HEK293T (cell line): ENCODE data around the gene JAKMIP2.

ENCODE experiments used
- CTCF ChIA-PET: fragments of 350-600 bp; formaldehyde crosslinking; extraction: SDS; loops from one replicate; lab custom pipeline; 2021; ENCODE audit warnings: antibody characterized with exemption, inconsistent platforms; lab: Yijun Ruan, JAX
- POLR2A ChIA-PET: fragments of 350-600 bp; formaldehyde crosslinking; extraction: SDS; loops from one replicate; lab custom pipeline; 2020; ENCODE audit warnings: antibody characterized with exemption, inconsistent platforms; lab: Yijun Ruan, JAX
- DNase-seq: peaks from one replicate; pipeline ENCODE4 v3.0.0; 2012; ENCODE audit warnings: mixed read lengths; ENCODE audit errors: extremely low spot score
- ARNT ChIP-seq: fragments of 450-650 bp; IDR thresholded peaks from 2 replicates; pipeline ENCODE4 v1.6.1; 2017; ENCODE audit warnings: mild to moderate bottlenecking
- BHLHE40 ChIP-seq: fragments of 450-650 bp; IDR thresholded peaks from 2 replicates; pipeline ENCODE4 v1.6.1; 2016; ENCODE audit warnings: mild to moderate bottlenecking, moderate library complexity, borderline replicate concordance
- CTBP1 ChIP-seq: fragments of 450-650 bp; IDR thresholded peaks from 2 replicates; pipeline ENCODE4 v1.6.1; 2016; ENCODE audit warnings: borderline replicate concordance
- ELF4 ChIP-seq: fragments of 450-650 bp; IDR thresholded peaks from 2 replicates; pipeline ENCODE4 v1.6.1; 2017; ENCODE audit warnings: antibody characterized with exemption
- FOXA1 ChIP-seq: fragments of 450-650 bp; IDR thresholded peaks from 2 replicates; pipeline ENCODE4 v1.6.1; 2016; ENCODE audit warnings: mild to moderate bottlenecking
- FOXK2 ChIP-seq: fragments of 450-650 bp; IDR thresholded peaks from 2 replicates; pipeline ENCODE4 v1.6.1; 2016; ENCODE audit warnings: mild to moderate bottlenecking
- FOXM1 ChIP-seq: fragments of 450-650 bp; IDR thresholded peaks from 2 replicates; pipeline ENCODE4 v1.6.1; 2017; ENCODE audit warnings: mild to moderate bottlenecking, borderline replicate concordance
- HDGF ChIP-seq: fragments of 450-650 bp; IDR thresholded peaks from 2 replicates; pipeline ENCODE4 v1.6.1; 2017; ENCODE audit warnings: antibody characterized with exemption, borderline replicate concordance
- L3MBTL2 ChIP-seq: fragments of 450-650 bp; conservative IDR thresholded peaks from 2 replicates; pipeline ENCODE4 v1.6.1; 2016; ENCODE audit warnings: mild to moderate bottlenecking
- LEF1 ChIP-seq: fragments of 450-650 bp; IDR thresholded peaks from 2 replicates; pipeline ENCODE4 v1.6.1; 2017; ENCODE audit warnings: mild to moderate bottlenecking, borderline replicate concordance
- NFRKB ChIP-seq: fragments of 450-650 bp; IDR thresholded peaks from 2 replicates; pipeline ENCODE4 v1.6.1; 2016; ENCODE audit warnings: mild to moderate bottlenecking, moderate library complexity
- PKNOX1 ChIP-seq: fragments of 450-650 bp; IDR thresholded peaks from 2 replicates; pipeline ENCODE4 v1.6.1; 2016
- SP1 ChIP-seq: fragments of 450-650 bp; IDR thresholded peaks from 2 replicates; pipeline ENCODE4 v1.6.1; 2017
- SUZ12 ChIP-seq: fragments of 450-650 bp; IDR thresholded peaks from 2 replicates; pipeline ENCODE4 v1.6.1; 2016; ENCODE audit warnings: mild to moderate bottlenecking
- TARDBP ChIP-seq: fragments of 450-650 bp; IDR thresholded peaks from 2 replicates; pipeline ENCODE4 v1.6.1; 2016
- ZNF384 ChIP-seq: fragments of 450-650 bp; IDR thresholded peaks from 2 replicates; pipeline ENCODE4 v1.6.1; 2016

The JAKMIP2 gene

DNA sequence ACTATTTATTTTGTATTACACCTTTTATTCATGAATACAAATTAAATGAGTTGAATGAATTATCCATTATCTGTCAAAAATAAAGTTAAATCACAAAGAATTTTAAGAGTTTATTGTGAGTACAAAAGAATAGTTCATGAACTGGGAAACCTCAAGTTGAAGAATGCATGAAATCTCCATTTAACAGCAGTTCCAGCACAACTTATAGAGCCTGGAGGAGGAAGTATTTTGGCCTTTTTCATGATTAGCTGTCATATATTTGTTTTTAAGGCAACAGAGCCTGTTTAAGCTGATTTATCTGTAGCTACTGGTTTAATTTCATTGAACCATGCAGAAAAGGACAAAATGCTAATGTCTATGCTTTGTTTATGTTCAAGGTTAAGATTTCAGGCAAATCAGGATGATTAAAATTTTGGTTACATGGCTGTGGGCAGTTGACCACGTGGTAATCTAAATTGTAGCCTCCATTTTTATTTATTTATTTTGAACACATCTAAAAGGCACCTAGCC, 36.8 kb upstream of the JAKMIP2 start:
- ChIA-PET CTCF (interaction anchor here (1.6 kb wide), 1 partner anchor 191 kb away, joined by 6 read pairs; no protein-coding TSS in a partner anchor), POLR2A (no interaction called here)
- TF ChIP-seq SUZ12 = no peak
- no peak for TF ChIP-seq ZNF384
- no peak for TF ChIP-seq FOXM1
- no peak for TF ChIP-seq NFRKB
- no peak for TF ChIP-seq TARDBP
- TF ChIP-seq LEF1 = no peak
- no peak for TF ChIP-seq CTBP1
- no peak for TF ChIP-seq FOXK2
- no peak for TF ChIP-seq L3MBTL2
- TF ChIP-seq SP1 = no peak
- TF ChIP-seq HDGF = no peak
- TF ChIP-seq FOXA1 = no peak
- TF ChIP-seq ELF4 = no peak
- no peak for TF ChIP-seq ARNT
- TF ChIP-seq PKNOX1 = no peak
- no peak for TF ChIP-seq BHLHE40
- no peak for DNase-seq

GRCh38 chr5:147818290-147818689, 35.8 kb upstream of the JAKMIP2 start:
- ChIA-PET CTCF (no interaction called here), POLR2A (no interaction called here)
- DNase-seq = no peak
- TF ChIP-seq TARDBP (no peak), CTBP1 (no peak), HDGF (no peak), L3MBTL2 (no peak), SP1 (no peak), FOXM1 (no peak), ELF4 (no peak), FOXK2 (no peak), LEF1 (no peak), NFRKB (no peak), ZNF384 (no peak), FOXA1 (no peak), BHLHE40 (no peak), ARNT (no peak), PKNOX1 (no peak)

- ChIA-PET CTCF (no interaction called here), POLR2A (no interaction called here)
- TF ChIP-seq L3MBTL2 (no peak), LEF1 (no peak), ELF4 (no peak), FOXK2 (no peak), ZNF384 (no peak), HDGF (no peak), SP1 (no peak), FOXM1 (no peak), SUZ12 (no peak), NFRKB (no peak), PKNOX1 (no peak), BHLHE40 (no peak), TARDBP (no peak), FOXA1 (no peak), ARNT (no peak), CTBP1 (no peak)
- DNase-seq = no peak
Measured at GRCh38 chr5:147813696-147814095, 31.2 kb upstream of the JAKMIP2 start.

GRCh38 chr5:147809830-147810666, 27.5 kb upstream of the JAKMIP2 start:
- CTCF ChIA-PET = no interaction called here

GRCh38 chr5:147805030-147805454, 22.5 kb upstream of the JAKMIP2 start:
- ChIA-PET CTCF (no interaction called here), POLR2A (no interaction called here)
- TF ChIP-seq PKNOX1 = no peak
- no peak for TF ChIP-seq LEF1
- no peak for DNase-seq

More at GRCh38 chr5:147809830-147810666, 27.5 kb upstream of the JAKMIP2 start:
- no peak for DNase-seq
- no peak for TF ChIP-seq FOXM1
- TF ChIP-seq CTBP1 = no peak
- POLR2A ChIA-PET = no interaction called here

GRCh38 chr5:147804334-147804733, 21.8 kb upstream of the JAKMIP2 start:
- DNase-seq = no peak
- ChIA-PET POLR2A (no interaction called here), CTCF (no interaction called here)

More at GRCh38 chr5:147804334-147804733, 21.8 kb upstream of the JAKMIP2 start:
- TF ChIP-seq CTBP1 = no peak
- TF ChIP-seq ELF4 = no peak
- no peak for TF ChIP-seq TARDBP
- TF ChIP-seq LEF1 = no peak
- no peak for TF ChIP-seq HDGF
- no peak for TF ChIP-seq SUZ12
- TF ChIP-seq L3MBTL2 = no peak
- TF ChIP-seq FOXM1 = no peak
- no peak for TF ChIP-seq ARNT
- no peak for TF ChIP-seq SP1
- no peak for TF ChIP-seq PKNOX1
- no peak for TF ChIP-seq FOXA1
- TF ChIP-seq ZNF384 = no peak
- TF ChIP-seq NFRKB = no peak
- no peak for TF ChIP-seq BHLHE40
